ENCODE measurements around the gene DNAJB4.

The DNAJB4 gene

DNA sequence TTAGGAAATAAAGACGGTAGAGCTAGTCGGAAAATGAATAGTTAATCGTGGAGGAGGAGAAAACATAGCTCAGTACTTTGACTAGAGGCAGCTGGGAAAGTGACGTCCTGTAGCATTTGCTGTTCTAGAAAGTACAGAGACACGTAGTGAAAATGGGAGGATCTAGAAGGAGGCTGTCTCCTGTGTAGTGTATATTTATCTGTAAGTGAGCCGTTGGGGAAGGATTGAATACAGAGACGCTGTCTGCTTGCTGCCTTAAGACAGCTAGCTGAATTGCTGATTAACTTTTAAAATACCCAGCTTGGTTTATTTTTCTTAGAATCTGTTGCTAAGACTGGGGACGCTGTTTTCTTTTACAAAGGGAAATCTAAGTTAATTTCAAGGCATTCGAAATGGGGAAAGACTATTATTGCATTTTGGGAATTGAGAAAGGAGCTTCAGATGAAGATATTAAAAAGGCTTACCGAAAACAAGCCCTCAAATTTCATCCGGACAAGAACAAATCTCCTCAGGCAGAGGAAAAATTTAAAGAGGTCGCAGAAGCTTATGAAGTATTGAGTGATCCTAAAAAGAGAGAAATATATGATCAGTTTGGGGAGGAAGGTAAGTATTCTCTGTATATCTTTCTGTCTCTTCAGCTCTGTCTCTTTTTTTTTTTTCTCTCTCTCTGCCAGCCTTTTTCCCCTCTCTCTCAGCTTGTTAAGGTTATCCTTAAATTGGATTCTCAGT lies at the start of gene DNAJB4:
DNAJB4 (plus strand) TSS at position 221 of the 729 bp plus-strand sequence; CDS start at position 393, 172 bp downstream.
- Histone ChIP-seq H3K9ac (ENCODE audit: low read length) (peak within 1 kb of the TSS; percentile 96), H3K27ac (ENCODE audit: low read depth, low read length) (peak within 1 kb of the TSS; percentile 98), H3K27me3 (ENCODE audit: control insufficient read depth in 1 of 2, insufficient read depth in 2 of 2, low read length in 2 of 2) (no peaks in the 10 kb centered on the region), H3K4me3 (ENCODE audit: low read depth in 1 of 2, low read length in 2 of 2) (peak within 1 kb of the TSS; percentile 68 to 83), H3K9me3 (ENCODE audit: low read length) (no peaks in the 10 kb centered on the region), H3K4me1 (ENCODE audit: insufficient read depth, low read length) (peaks cover 21% of the 10 kb centered on the region), H3K36me3 (ENCODE audit: insufficient read depth, low read length) (no peaks in the 10 kb centered on the region)

DNA sequence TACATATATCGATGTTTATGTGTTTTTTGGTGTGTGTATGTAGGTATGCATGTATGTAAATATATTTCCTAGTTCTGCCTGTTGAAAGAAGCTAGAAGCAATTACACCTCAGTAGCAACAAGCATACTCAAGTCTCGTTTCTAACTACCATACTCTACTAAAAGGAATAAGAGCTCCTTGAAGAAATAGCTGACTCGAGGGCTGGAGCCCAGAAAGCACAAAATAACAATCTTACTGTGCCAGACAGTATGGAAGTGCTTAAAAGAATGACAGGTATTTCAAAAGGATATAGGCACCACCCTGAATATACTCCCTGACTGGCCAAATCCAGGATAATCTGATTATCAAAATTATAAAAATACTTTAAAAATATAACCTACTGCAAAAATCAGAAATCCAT lies 49.0 kb upstream of the DNAJB4 start:
- H3K4me1 ChIP-seq (ENCODE audit: insufficient read depth, low read length) = no peaks in the 10 kb centered on the region
- no peaks in the 10 kb centered on the region for H3K27me3 ChIP-seq (ENCODE audit: control insufficient read depth in 1 of 2, insufficient read depth in 2 of 2, low read length in 2 of 2)
- no peak overlapping the region for H3K9ac ChIP-seq (ENCODE audit: low read length)
- no peak overlapping the region for H3K27ac ChIP-seq (ENCODE audit: low read depth, low read length)
- H3K9me3 ChIP-seq (ENCODE audit: low read length) = no peaks in the 10 kb centered on the region
- H3K4me3 ChIP-seq (ENCODE audit: low read depth in 1 of 2, low read length in 2 of 2) = no peak overlapping the region
- H3K36me3 ChIP-seq (ENCODE audit: insufficient read depth, low read length) = peaks cover 61% of the 10 kb centered on the region

GRCh38 chr1:77956464-77956863 lies 48.3 kb upstream of the DNAJB4 start:
- H3K9me3 ChIP-seq (ENCODE audit: low read length) = no peaks in the 10 kb centered on the region
- H3K4me1 ChIP-seq (ENCODE audit: insufficient read depth, low read length) = no peaks in the 10 kb centered on the region
- no peak overlapping the region for H3K27ac ChIP-seq (ENCODE audit: low read depth, low read length)
- no peak overlapping the region for H3K9ac ChIP-seq (ENCODE audit: low read length)
- no peaks in the 10 kb centered on the region for H3K27me3 ChIP-seq (ENCODE audit: control insufficient read depth in 1 of 2, insufficient read depth in 2 of 2, low read length in 2 of 2)
- no peak overlapping the region for H3K4me3 ChIP-seq (ENCODE audit: low read depth in 1 of 2, low read length in 2 of 2)
- H3K36me3 ChIP-seq (ENCODE audit: insufficient read depth, low read length) = peaks cover 64% of the 10 kb centered on the region

DNA sequence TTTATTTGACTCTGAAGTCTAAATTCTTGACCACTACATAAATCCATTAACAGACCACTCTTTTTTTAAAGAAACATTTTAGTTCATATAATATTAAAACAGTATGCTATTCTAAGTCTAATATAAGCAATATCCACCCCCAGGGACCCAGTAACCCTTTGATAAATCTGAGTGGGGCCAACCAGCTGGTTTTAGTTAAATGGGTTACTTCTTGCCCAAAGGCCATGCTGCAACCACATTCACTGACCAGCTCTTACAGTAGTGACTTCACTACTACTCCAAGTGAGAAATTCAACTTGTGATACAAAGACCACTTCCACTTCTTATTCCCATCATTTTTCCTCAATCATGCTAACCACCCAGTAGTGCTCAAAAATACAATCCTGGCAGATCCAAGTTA lies 46.3 kb upstream of the DNAJB4 start:
- Histone ChIP-seq H3K4me3 (ENCODE audit: low read depth in 1 of 2, low read length in 2 of 2) (no peak overlapping the region), H3K27me3 (ENCODE audit: control insufficient read depth in 1 of 2, insufficient read depth in 2 of 2, low read length in 2 of 2) (no peaks in the 10 kb centered on the region), H3K9me3 (ENCODE audit: low read length) (no peaks in the 10 kb centered on the region), H3K36me3 (ENCODE audit: insufficient read depth, low read length) (peaks cover 70% of the 10 kb centered on the region), H3K27ac (ENCODE audit: low read depth, low read length) (no peak overlapping the region), H3K9ac (ENCODE audit: low read length) (no peak overlapping the region), H3K4me1 (ENCODE audit: insufficient read depth, low read length) (no peaks in the 10 kb centered on the region)

DNA sequence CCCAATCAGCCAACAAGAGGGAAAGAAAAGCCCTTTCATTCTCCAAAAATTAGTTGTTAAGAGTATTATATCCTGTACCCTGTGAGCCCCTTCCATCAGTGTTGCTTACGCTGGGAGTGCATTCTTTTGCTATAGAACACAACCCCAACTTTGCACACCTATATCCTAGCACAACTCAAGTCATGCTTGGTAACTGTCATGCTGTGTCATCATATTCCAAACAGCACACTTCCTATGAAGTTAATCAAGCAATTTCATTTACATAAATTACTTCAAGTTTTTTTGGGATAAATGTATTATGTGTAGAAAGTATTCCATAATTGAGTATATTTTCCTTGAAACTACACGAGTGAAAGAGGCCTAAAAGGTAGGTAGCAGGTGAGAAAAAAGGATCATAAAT lies 45.9 kb upstream of the DNAJB4 start:
- Histone ChIP-seq H3K27ac (ENCODE audit: low read depth, low read length) (no peak overlapping the region), H3K4me3 (ENCODE audit: low read depth in 1 of 2, low read length in 2 of 2) (no peak overlapping the region), H3K9me3 (ENCODE audit: low read length) (no peaks in the 10 kb centered on the region), H3K4me1 (ENCODE audit: insufficient read depth, low read length) (no peaks in the 10 kb centered on the region), H3K27me3 (ENCODE audit: control insufficient read depth in 1 of 2, insufficient read depth in 2 of 2, low read length in 2 of 2) (no peaks in the 10 kb centered on the region), H3K36me3 (ENCODE audit: insufficient read depth, low read length) (peaks cover 71% of the 10 kb centered on the region), H3K9ac (ENCODE audit: low read length) (no peak overlapping the region)

- no peak overlapping the region for H3K27ac ChIP-seq (ENCODE audit: low read depth, low read length)
- no peak overlapping the region for H3K4me3 ChIP-seq (ENCODE audit: low read depth in 1 of 2, low read length in 2 of 2)
- no peaks in the 10 kb centered on the region for H3K9me3 ChIP-seq (ENCODE audit: low read length)
- H3K9ac ChIP-seq (ENCODE audit: low read length) = no peak overlapping the region
- no peaks in the 10 kb centered on the region for H3K4me1 ChIP-seq (ENCODE audit: insufficient read depth, low read length)
- H3K27me3 ChIP-seq (ENCODE audit: control insufficient read depth in 1 of 2, insufficient read depth in 2 of 2, low read length in 2 of 2) = no peaks in the 10 kb centered on the region
- peaks cover 73% of the 10 kb centered on the region for H3K36me3 ChIP-seq (ENCODE audit: insufficient read depth, low read length)
Observed at GRCh38 chr1:77961392-77961791, 43.3 kb upstream of the DNAJB4 start.

GRCh38 chr1:77966291-77966690 lies 38.4 kb upstream of the DNAJB4 start:
- Histone ChIP-seq H3K27me3 (ENCODE audit: control insufficient read depth in 1 of 2, insufficient read depth in 2 of 2, low read length in 2 of 2) (no peaks in the 10 kb centered on the region), H3K27ac (ENCODE audit: low read depth, low read length) (no peak overlapping the region), H3K4me1 (ENCODE audit: insufficient read depth, low read length) (peaks cover 5% of the 10 kb centered on the region), H3K9ac (ENCODE audit: low read length) (no peak overlapping the region), H3K36me3 (ENCODE audit: insufficient read depth, low read length) (peaks cover 72% of the 10 kb centered on the region), H3K4me3 (ENCODE audit: low read depth in 1 of 2, low read length in 2 of 2) (no peak overlapping the region), H3K9me3 (ENCODE audit: low read length) (no peaks in the 10 kb centered on the region)

GRCh38 chr1:77970192-77970591 lies 34.5 kb upstream of the DNAJB4 start:
- peaks cover 38% of the 10 kb centered on the region for H3K36me3 ChIP-seq (ENCODE audit: insufficient read depth, low read length)
- H3K4me1 ChIP-seq (ENCODE audit: insufficient read depth, low read length) = peaks cover 10% of the 10 kb centered on the region
- no peak overlapping the region for H3K27ac ChIP-seq (ENCODE audit: low read depth, low read length)
- no peaks in the 10 kb centered on the region for H3K27me3 ChIP-seq (ENCODE audit: control insufficient read depth in 1 of 2, insufficient read depth in 2 of 2, low read length in 2 of 2)
- H3K9ac ChIP-seq (ENCODE audit: low read length) = no peak overlapping the region
- H3K9me3 ChIP-seq (ENCODE audit: low read length) = no peaks in the 10 kb centered on the region
- no peak overlapping the region for H3K4me3 ChIP-seq (ENCODE audit: low read depth in 1 of 2, low read length in 2 of 2)

DNA sequence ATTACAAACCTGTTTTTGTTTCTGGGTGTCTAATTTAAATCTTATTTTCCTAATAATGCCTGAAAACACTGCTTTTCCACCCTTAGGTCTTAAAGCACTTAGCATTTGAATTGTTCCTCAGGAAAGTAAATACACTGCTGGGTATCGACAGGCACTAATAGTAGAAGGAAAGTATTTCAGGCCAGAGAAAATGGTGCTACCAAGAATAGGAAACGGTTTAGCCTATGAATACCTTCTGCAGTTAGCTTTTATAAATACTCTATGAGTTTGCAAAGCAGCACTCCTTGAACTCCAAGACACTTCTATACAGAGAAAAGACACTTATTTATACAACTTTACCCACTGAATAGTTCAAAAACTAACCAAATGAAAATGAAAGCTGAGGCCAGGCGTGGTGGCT lies 32.7 kb upstream of the DNAJB4 start:
- no peaks in the 10 kb centered on the region for H3K27me3 ChIP-seq (ENCODE audit: control insufficient read depth in 1 of 2, insufficient read depth in 2 of 2, low read length in 2 of 2)
- no peak overlapping the region for H3K27ac ChIP-seq (ENCODE audit: low read depth, low read length)
- H3K36me3 ChIP-seq (ENCODE audit: insufficient read depth, low read length) = peaks cover 27% of the 10 kb centered on the region
- H3K9ac ChIP-seq (ENCODE audit: low read length) = no peak overlapping the region
- H3K4me3 ChIP-seq (ENCODE audit: low read depth in 1 of 2, low read length in 2 of 2) = no peak overlapping the region
- H3K4me1 ChIP-seq (ENCODE audit: insufficient read depth, low read length) = peaks cover 29% of the 10 kb centered on the region
- H3K9me3 ChIP-seq (ENCODE audit: low read length) = no peaks in the 10 kb centered on the region

DNA sequence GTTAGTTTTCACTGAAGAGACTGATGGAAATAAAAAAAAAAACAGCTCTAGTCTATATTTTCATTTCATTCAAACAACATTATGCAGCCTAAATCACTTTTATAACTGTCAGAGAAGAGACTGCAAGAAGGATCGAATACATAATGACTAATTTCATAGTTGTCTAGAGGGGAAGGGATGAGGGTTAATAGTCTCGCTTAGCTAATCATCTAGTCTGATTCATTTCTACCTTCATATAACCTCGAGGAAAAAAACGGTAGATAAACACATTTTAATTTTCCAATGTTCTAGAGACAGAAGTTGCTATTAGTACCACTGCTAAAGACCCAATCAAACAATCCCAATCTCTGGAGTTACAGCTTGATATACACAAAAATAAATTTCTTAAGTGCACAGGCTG lies 29.4 kb upstream of the DNAJB4 start:
- peak overlapping the region; percentile 2 for H3K27ac ChIP-seq (ENCODE audit: low read depth, low read length)
- peaks cover 6% of the 10 kb centered on the region for H3K36me3 ChIP-seq (ENCODE audit: insufficient read depth, low read length)
- peaks cover 32% of the 10 kb centered on the region for H3K4me1 ChIP-seq (ENCODE audit: insufficient read depth, low read length)
- peak overlapping the region in 1 of 2 donors; percentile 18 for H3K4me3 ChIP-seq (ENCODE audit: low read depth in 1 of 2, low read length in 2 of 2)
- H3K9ac ChIP-seq (ENCODE audit: low read length) = no peak overlapping the region
- no peaks in the 10 kb centered on the region for H3K9me3 ChIP-seq (ENCODE audit: low read length)
- H3K27me3 ChIP-seq (ENCODE audit: control insufficient read depth in 1 of 2, insufficient read depth in 2 of 2, low read length in 2 of 2) = no peaks in the 10 kb centered on the region

GRCh38 chr1:77975907-77976306 lies 28.8 kb upstream of the DNAJB4 start:
- Histone ChIP-seq H3K36me3 (ENCODE audit: insufficient read depth, low read length) (peaks cover 6% of the 10 kb centered on the region), H3K27me3 (ENCODE audit: control insufficient read depth in 1 of 2, insufficient read depth in 2 of 2, low read length in 2 of 2) (no peaks in the 10 kb centered on the region), H3K9me3 (ENCODE audit: low read length) (no peaks in the 10 kb centered on the region), H3K9ac (ENCODE audit: low read length) (no peak overlapping the region), H3K4me1 (ENCODE audit: insufficient read depth, low read length) (peaks cover 33% of the 10 kb centered on the region), H3K4me3 (ENCODE audit: low read depth in 1 of 2, low read length in 2 of 2) (no peak overlapping the region), H3K27ac (ENCODE audit: low read depth, low read length) (peak overlapping the region; percentile 8)

- Histone ChIP-seq H3K27me3 (ENCODE audit: control insufficient read depth in 1 of 2, insufficient read depth in 2 of 2, low read length in 2 of 2) (no peaks in the 10 kb centered on the region), H3K9me3 (ENCODE audit: low read length) (no peaks in the 10 kb centered on the region), H3K4me3 (ENCODE audit: low read depth in 1 of 2, low read length in 2 of 2) (peak overlapping the region; percentile 12 to 99), H3K36me3 (ENCODE audit: insufficient read depth, low read length) (peaks cover 6% of the 10 kb centered on the region), H3K27ac (ENCODE audit: low read depth, low read length) (peak overlapping the region; percentile 86), H3K9ac (ENCODE audit: low read length) (no peak overlapping the region), H3K4me1 (ENCODE audit: insufficient read depth, low read length) (peaks cover 33% of the 10 kb centered on the region)
Observed at GRCh38 chr1:77976433-77977076, 28.2 kb upstream of the DNAJB4 start.

Data from muscle layer of colon (tissue), 2 donors.